GM12878 (cell line): ENCODE results near the gene SUPT4H1.

ENCODE experiments used
- BHLHE40 ChIP-seq, 2 experiments: fragments of 450-650 bp in 1 of 2; IDR thresholded peaks; 2 replicates each; pipeline ENCODE4 v1.6.1; 2011 to 2017; ENCODE audit warnings: low read depth in 2 of 2, borderline replicate concordance in 1 of 2, improper control_type of control experiment in 1 of 2, low read length in 1 of 2, mild to moderate bottlenecking in 1 of 2
- CTCF ChIP-seq, 3 experiments: IDR thresholded peaks in 2 of 3; conservative IDR thresholded peaks in 1 of 3; 2 replicates each; pipeline ENCODE4 v1.5.1; 2011; ENCODE audit warnings: low read depth in 3 of 3, low read length in 3 of 3, mild to moderate bottlenecking in 3 of 3, control low read depth in 2 of 3, moderate library complexity in 2 of 3, inconsistent platforms in 1 of 3, mixed read lengths in 1 of 3; ENCODE audit not compliant: control insufficient read depth in 2 of 3, insufficient read depth in 1 of 3; ENCODE audit errors: extremely low read depth in 1 of 3
- POLR2A ChIP-seq: IDR thresholded peaks from 2 replicates; pipeline ENCODE4 v1.6.1; 2011; ENCODE audit warnings: low read depth, mild to moderate bottlenecking, low read length
- RCOR1 ChIP-seq: conservative IDR thresholded peaks from 2 replicates; pipeline ENCODE4 v1.6.1; 2012; ENCODE audit warnings: low read depth, low read length, improper control_type of control experiment

- TF ChIP-seq CTCF (IDR thresholded peaks at IDR 0.05 in 2 of 3, conservative IDR thresholded peaks at IDR 0.05 in 1 of 3; ENCODE audit: control insufficient read depth in 2 of 3, extremely low read depth in 1 of 3, insufficient read depth in 1 of 3, low read depth in 3 of 3, low read length in 3 of 3): no peak
- no peak for TF ChIP-seq RCOR1
- no peak for TF ChIP-seq POLR2A
- no peak for TF ChIP-seq BHLHE40 (IDR thresholded peaks at IDR 0.05; ENCODE audit: borderline replicate concordance in 1 of 2, low read depth in 2 of 2, low read length in 1 of 2)
These were observed 50.4 kb downstream of the SUPT4H1 start for GRCh38 chr17:58301504-58302150.
